Upper lobe of right lung (tissue), 1 donor: ENCODE results near the gene CETN2. TPM values are rescaled to one million over a fixed set of nuclear protein-coding genes. Genes with fewer than 3 reads are reported as not detected.
A peak's percentile ranks its signal among the peaks of the same experiment; 100 is the strongest.
"Not testable (repeated sequence)": the region's sequence is repeated elsewhere in the genome, so short reads cannot be mapped to it uniquely, and the experiment has no call there.

Experiments
- ATAC-seq: fragments of 200-7000 bp; cut with Tn5 transposase; one replicate; pipeline ENCODE4 v1.9.1; 2020; ENCODE audit warnings: mild to moderate bottlenecking, moderate library complexity
- DNase-seq: peaks from one replicate; pipeline ENCODE4 v3.0.0-alpha.2; 2020
- H3K27ac ChIP-seq: fragments of 200-600 bp; one replicate; pipeline ENCODE4 v1.8.0; 2022
- H3K27me3 ChIP-seq: fragments of 200-600 bp; one replicate; pipeline ENCODE4 v1.8.0; 2022; ENCODE audit warnings: mild to moderate bottlenecking
- H3K36me3 ChIP-seq: fragments of 200-600 bp; one replicate; pipeline ENCODE4 v1.8.0; 2022
- H3K4me1 ChIP-seq: fragments of 200-600 bp; one replicate; pipeline ENCODE4 v1.8.0; 2022
- H3K4me3 ChIP-seq: fragments of 200-600 bp; one replicate; pipeline ENCODE4 v1.8.0; 2022; ENCODE audit warnings: mild to moderate bottlenecking
- H3K9me3 ChIP-seq: fragments of 200-600 bp; one replicate; pipeline ENCODE4 v1.8.0; 2022
- CTCF ChIP-seq: fragments of 200-600 bp; IDR thresholded peaks from one replicate; pipeline ENCODE4 v1.8.0; 2022; ENCODE audit warnings: antibody characterized with exemption
- intact Hi-C: fragments of 100-400 bp; cut with DNase I; formaldehyde crosslinking; loops from one replicate; pipeline ENCODE4 v1.11.0; 2022
- total RNA-seq: library from RNA; stranded (reverse); fragmentation: NEBNext Ultra II Directional; extraction: Animal tissue kit (Norgen Biotek cat#: 25700); gene quantifications from one replicate; pipeline ENCODE4 v1.2.1, GENCODE V29; 2021
- donor health status: DM: no; HTN: yes; CAD: no; lungs with severe emphysema.

The CETN2 gene
- total RNA-seq, 1 donor from 2014 or later, result 20.9 TPM

DNA sequence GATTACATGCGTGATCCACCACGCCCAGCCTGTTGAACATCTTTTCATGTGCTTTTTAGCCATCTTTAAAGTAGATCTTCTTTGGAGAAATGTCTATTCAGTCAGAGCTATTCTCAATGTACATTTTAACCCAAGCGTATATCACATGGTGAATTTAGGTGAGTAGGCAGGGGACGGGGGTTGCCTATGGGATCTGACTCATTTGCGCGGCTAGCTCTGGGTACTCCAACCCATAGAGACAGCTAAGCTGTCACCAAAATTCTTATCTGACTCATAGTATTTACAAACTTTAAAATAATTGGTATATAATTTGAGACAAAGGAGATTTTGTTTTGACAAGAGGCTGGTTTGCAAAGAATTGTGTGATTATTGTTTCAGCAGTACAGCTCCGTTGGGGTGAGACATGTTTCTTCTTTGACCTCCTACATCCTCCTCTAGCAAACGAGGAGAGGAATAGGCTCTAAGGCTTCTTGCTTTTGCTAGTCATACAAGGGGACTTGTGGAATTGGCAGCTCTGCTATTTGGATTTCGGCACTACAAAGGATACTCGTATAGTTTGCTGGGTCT, 12.3 kb upstream of the CETN2 start:
- Histone ChIP-seq H3K9me3 (no peaks in the 10 kb centered on the region), H3K27ac (no peak overlapping the region), H3K36me3 (peaks cover 4% of the 10 kb centered on the region), H3K4me3 (no peak overlapping the region), H3K27me3 (no peaks in the 10 kb centered on the region), H3K4me1 (no peaks in the 10 kb centered on the region)
- intact Hi-C loops, result no loop called here
- DNase-seq, result no peak
- TF ChIP-seq CTCF, result no peak
- ATAC-seq, result no peak

DNA sequence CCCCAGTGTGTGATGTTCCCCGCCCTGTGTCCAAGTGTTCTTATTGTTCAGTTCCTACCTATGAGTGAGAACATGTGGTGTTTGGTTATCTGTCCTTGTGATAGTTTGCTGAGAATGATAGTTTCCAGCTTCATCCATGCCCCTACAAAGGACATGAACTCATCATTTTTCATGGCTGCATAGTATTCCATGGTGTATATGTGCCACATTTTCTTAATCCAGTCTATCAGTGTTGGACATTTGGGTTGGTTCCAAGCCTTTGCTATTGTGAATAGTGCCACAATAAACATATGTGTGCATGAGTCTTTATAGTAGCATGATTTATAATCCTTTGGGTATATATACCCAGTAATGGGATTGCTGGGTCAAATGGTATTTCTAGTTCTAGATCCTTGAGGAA, 4.9 kb upstream of the CETN2 start:
- H3K36me3 ChIP-seq, H3K4me1 ChIP-seq, intact Hi-C loops, H3K9me3 ChIP-seq, H3K27me3 ChIP-seq, H3K27ac ChIP-seq, DNase-seq, H3K4me3 ChIP-seq, ATAC-seq: not testable (repeated sequence)

DNA sequence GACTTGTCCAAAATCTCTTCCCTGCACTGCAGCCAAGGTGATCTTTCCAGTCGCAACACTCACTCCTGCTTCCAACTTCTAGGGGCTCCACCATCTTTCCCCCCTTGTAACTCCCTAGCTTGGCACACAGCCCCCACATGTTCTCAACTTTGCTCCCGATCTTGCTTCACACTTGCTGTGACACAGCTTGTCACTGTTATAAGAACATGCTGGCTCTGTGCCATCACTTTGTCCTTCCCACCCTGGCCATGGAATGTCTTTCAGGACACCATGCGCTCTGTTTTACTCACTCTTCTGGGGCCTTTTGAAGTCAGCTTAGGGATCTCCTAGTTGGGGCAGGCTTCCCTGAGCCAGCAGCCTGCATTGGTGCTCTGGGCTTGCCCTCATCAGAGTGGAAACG, 2.8 kb upstream of the CETN2 start:
- intact Hi-C loops, result no loop called here
- Histone ChIP-seq H3K4me1 (no peaks in the 10 kb centered on the region), H3K27me3 (no peaks in the 10 kb centered on the region), H3K4me3 (no peak overlapping the region), H3K9me3 (no peaks in the 10 kb centered on the region), H3K36me3 (no peaks in the 10 kb centered on the region), H3K27ac (no peak overlapping the region)
- no peak for TF ChIP-seq CTCF
- no peak for DNase-seq
- ATAC-seq, result no peak

DNA sequence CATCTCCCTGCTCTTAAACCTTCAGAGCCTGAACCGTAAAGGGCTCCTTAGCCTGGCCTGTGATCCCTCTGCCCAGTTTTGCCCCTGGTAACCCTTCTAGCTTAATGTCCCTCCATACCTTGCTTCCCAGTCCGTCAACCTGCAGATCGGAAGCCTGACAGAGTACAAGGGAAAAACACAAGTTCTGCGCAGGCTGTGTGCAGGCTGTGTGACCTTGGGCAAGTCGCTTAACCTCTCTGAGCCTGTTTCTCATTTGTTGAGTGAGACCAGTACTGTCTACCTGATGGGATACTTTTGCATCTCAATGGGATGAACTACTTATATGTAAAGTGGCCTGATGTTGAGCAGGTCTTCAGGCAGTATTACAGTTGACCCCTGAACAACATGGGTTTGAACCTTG, 2.0 kb upstream of the CETN2 start:
- DNase-seq (no peak), ATAC-seq (no peak)
- no peak overlapping the region for H3K4me3 ChIP-seq
- no peaks in the 10 kb centered on the region for H3K4me1 ChIP-seq
- no peak for TF ChIP-seq CTCF
- H3K9me3 ChIP-seq, result no peaks in the 10 kb centered on the region
- H3K27ac ChIP-seq, result no peak overlapping the region
- peaks cover 5% of the 10 kb centered on the region for H3K36me3 ChIP-seq
- H3K27me3 ChIP-seq, result no peaks in the 10 kb centered on the region
- intact Hi-C loops, result no loop called here

DNA sequence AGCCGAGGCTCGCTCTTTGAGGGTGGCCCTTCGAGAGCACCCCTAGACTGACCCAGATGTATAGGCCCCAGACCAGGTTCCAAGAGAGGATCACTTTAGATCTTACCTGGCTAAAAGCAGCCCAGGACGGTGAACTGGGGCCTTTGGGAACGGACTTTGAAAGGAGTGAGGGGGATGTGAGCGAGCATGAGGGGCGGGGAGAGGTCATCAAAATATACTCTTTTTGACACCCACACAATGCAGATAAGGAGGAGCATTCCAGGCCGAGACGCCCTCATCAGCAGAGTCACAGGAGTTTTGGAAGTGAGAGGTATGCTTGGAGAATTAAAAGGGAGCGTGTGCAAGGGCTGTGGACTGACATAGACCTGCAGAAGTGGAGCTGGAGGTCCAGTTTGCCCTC, 834 bp upstream of the CETN2 start:
- ATAC-seq (no peak), DNase-seq (no peak)
- TF ChIP-seq CTCF, result no peak
- H3K27me3 ChIP-seq, result no peaks in the 10 kb centered on the region
- intact Hi-C loops, result no loop called here
- H3K36me3 ChIP-seq, result peaks cover 5% of the 10 kb centered on the region
- no peaks in the 10 kb centered on the region for H3K9me3 ChIP-seq
- H3K27ac ChIP-seq, result peak overlapping the region; percentile 66
- peak overlapping the region; percentile 63 for H3K4me3 ChIP-seq
- no peaks in the 10 kb centered on the region for H3K4me1 ChIP-seq

- Histone ChIP-seq H3K4me1 (no peaks in the 10 kb centered on the region), H3K36me3 (peaks cover 5% of the 10 kb centered on the region), H3K9me3 (no peaks in the 10 kb centered on the region), H3K27me3 (no peaks in the 10 kb centered on the region), H3K4me3 (no peak overlapping the region), H3K27ac (no peak overlapping the region)
- no peak for DNase-seq
- no peak for TF ChIP-seq CTCF
- intact Hi-C loops, result no loop called here
- ATAC-seq, result no peak
Observed at GRCh38 chrX:152824841-152825374, 5.6 kb downstream of the CETN2 start.
